Jurkat, Clone E6-1 (cell line): Measurements from ENCODE around the gene CSNK1G2.

ENCODE experiments used
- DNase-seq: peaks from one replicate; pipeline ENCODE4 v3.0.0-alpha.2; 2011; ENCODE audit warnings: low read depth, low spot score
- H3K4me3 ChIP-seq: 2 replicates; pipeline ENCODE4 v1.5.1; 2011; ENCODE audit warnings: mild to moderate bottlenecking, low read length, control low read depth, moderate library complexity

The CSNK1G2 gene

GRCh38 chr19:1942078-1942933 is 1.3 kb downstream of the CSNK1G2 start:
- H3K4me3 ChIP-seq: peak overlapping the region; percentile 87
- peak; percentile 59 for DNase-seq

GRCh38 chr19:1942934-1943555 is 2.1 kb downstream of the CSNK1G2 start:
- H3K4me3 ChIP-seq: peak overlapping the region; percentile 87
- no peak for DNase-seq

- no peak for DNase-seq
- H3K4me3 ChIP-seq: no peak overlapping the region
These were observed 2.7 kb downstream of the CSNK1G2 start for GRCh38 chr19:1943661-1944087.

GRCh38 chr19:1944088-1944915 is 3.3 kb downstream of the CSNK1G2 start:
- no peak for DNase-seq
- H3K4me3 ChIP-seq: no peak overlapping the region

- no peak for DNase-seq
- H3K4me3 ChIP-seq: no peak overlapping the region
These were observed 4.1 kb downstream of the CSNK1G2 start for GRCh38 chr19:1944916-1945561.

- DNase-seq: no peak
- no peak overlapping the region for H3K4me3 ChIP-seq
These were observed 4.9 kb downstream of the CSNK1G2 start for GRCh38 chr19:1945899-1946298.

GRCh38 chr19:1947651-1948209 is 6.8 kb downstream of the CSNK1G2 start:
- H3K4me3 ChIP-seq: no peak overlapping the region
- no peak for DNase-seq

GRCh38 chr19:1949304-1950101 is 8.5 kb downstream of the CSNK1G2 start:
- DNase-seq: no peak
- H3K4me3 ChIP-seq: no peak overlapping the region

GRCh38 chr19:1950640-1951039 is 9.7 kb downstream of the CSNK1G2 start:
- H3K4me3 ChIP-seq: no peak overlapping the region
- DNase-seq: no peak

GRCh38 chr19:1952635-1953034 is 11.7 kb downstream of the CSNK1G2 start:
- DNase-seq: no peak
- H3K4me3 ChIP-seq: no peak overlapping the region

- no peak for DNase-seq
- no peak overlapping the region for H3K4me3 ChIP-seq
These were observed 12.1 kb downstream of the CSNK1G2 start for GRCh38 chr19:1953037-1953436.

GRCh38 chr19:1953441-1954094 is 12.6 kb downstream of the CSNK1G2 start:
- no peak overlapping the region for H3K4me3 ChIP-seq
- DNase-seq: no peak

GRCh38 chr19:1954532-1954933 is 13.6 kb downstream of the CSNK1G2 start:
- H3K4me3 ChIP-seq: no peak overlapping the region
- no peak for DNase-seq

- DNase-seq: no peak
- H3K4me3 ChIP-seq: no peak overlapping the region
These were observed 14.5 kb downstream of the CSNK1G2 start for GRCh38 chr19:1955171-1956121.

- no peak for DNase-seq
- H3K4me3 ChIP-seq: no peak overlapping the region
These were observed 15.1 kb downstream of the CSNK1G2 start for GRCh38 chr19:1956122-1956494.

- DNase-seq: no peak
- no peak overlapping the region for H3K4me3 ChIP-seq
These were observed 16.0 kb downstream of the CSNK1G2 start for GRCh38 chr19:1956868-1957492.
